Measurements from ENCODE around the gene LSM11. TPM values are rescaled to one million over a fixed set of nuclear protein-coding genes. Genes with fewer than 3 reads are reported as not detected.
"Not testable (repeated sequence)": the region's sequence is repeated elsewhere in the genome, so short reads cannot be mapped to it uniquely, and the experiment has no call there.

LSM11 gene
- 3.0 TPM for total RNA-seq
- long read RNA-seq, full-length matches to known transcripts = 1 of 2 reads
- long read RNA-seq, partial matches to known transcripts = 0 of 2 reads
- long read RNA-seq, other reads (novel, unspliced or antisense) = 1 of 2 reads

GRCh38 chr5:157743163-157744050 is at the start of gene LSM11:
LSM11 (plus strand) TSS chr5:157743712; CDS start chr5:157743751, 39 bp downstream.
- peak; percentile 100 for ATAC-seq
- H3K27ac ChIP-seq = peak within 1 kb of the TSS; percentile 47
- H3K4me3 ChIP-seq = peak within 1 kb of the TSS; percentile 81
- peak; percentile 96 for DNase-seq
- no peaks in the 10 kb centered on the region for H3K36me3 ChIP-seq
- peaks cover 16% of the 10 kb centered on the region for H3K4me1 ChIP-seq
- no peaks in the 10 kb centered on the region for H3K27me3 ChIP-seq
- intact Hi-C loops (cut with DNase I) = no loop called here
- no peaks in the 10 kb centered on the region for H3K9me3 ChIP-seq
- peak; percentile 99 for TF ChIP-seq CTCF (IDR thresholded peaks at IDR 0.05)

GRCh38 chr5:157693816-157694215 is 49.7 kb upstream of the LSM11 start:
- H3K36me3 ChIP-seq; H3K27ac ChIP-seq; H3K9me3 ChIP-seq; H3K4me1 ChIP-seq; H3K27me3 ChIP-seq; DNase-seq; intact Hi-C loops (cut with DNase I); ATAC-seq; H3K4me3 ChIP-seq: not testable (repeated sequence)

GRCh38 chr5:157696154-157696553 is 47.4 kb upstream of the LSM11 start:
- H3K27ac ChIP-seq; H3K36me3 ChIP-seq; H3K4me1 ChIP-seq; H3K9me3 ChIP-seq; DNase-seq; intact Hi-C loops (cut with DNase I); H3K4me3 ChIP-seq; H3K27me3 ChIP-seq; ATAC-seq: not testable (repeated sequence)

GRCh38 chr5:157698674-157699073 is 44.8 kb upstream of the LSM11 start:
- H3K9me3 ChIP-seq; intact Hi-C loops (cut with DNase I); ATAC-seq; H3K27me3 ChIP-seq; H3K4me3 ChIP-seq; H3K4me1 ChIP-seq; H3K27ac ChIP-seq; H3K36me3 ChIP-seq; DNase-seq: not testable (repeated sequence)

- H3K4me1 ChIP-seq = no peaks in the 10 kb centered on the region
- H3K36me3 ChIP-seq = no peaks in the 10 kb centered on the region
- H3K4me3 ChIP-seq = no peak overlapping the region
- no peaks in the 10 kb centered on the region for H3K9me3 ChIP-seq
- no peak for TF ChIP-seq CTCF (IDR thresholded peaks at IDR 0.05)
- no peak overlapping the region for H3K27ac ChIP-seq
- intact Hi-C loops (cut with DNase I) = no loop called here
- ATAC-seq (no peak), DNase-seq (no peak)
- no peaks in the 10 kb centered on the region for H3K27me3 ChIP-seq
These were observed 39.8 kb upstream of the LSM11 start for GRCh38 chr5:157703736-157704135.

- intact Hi-C loops (cut with DNase I) = no loop called here
- Histone ChIP-seq H3K27me3 (no peaks in the 10 kb centered on the region), H3K27ac (no peak overlapping the region), H3K4me3 (no peak overlapping the region), H3K9me3 (no peaks in the 10 kb centered on the region), H3K36me3 (no peaks in the 10 kb centered on the region), H3K4me1 (no peaks in the 10 kb centered on the region)
- DNase-seq = no peak
- ATAC-seq = no peak
- no peak for TF ChIP-seq CTCF (IDR thresholded peaks at IDR 0.05)
These were observed 34.6 kb upstream of the LSM11 start for GRCh38 chr5:157708866-157709265.

- intact Hi-C loops (cut with DNase I) = no loop called here
- H3K9me3 ChIP-seq = no peaks in the 10 kb centered on the region
- no peak overlapping the region for H3K27ac ChIP-seq
- H3K36me3 ChIP-seq = no peaks in the 10 kb centered on the region
- H3K4me1 ChIP-seq = no peaks in the 10 kb centered on the region
- ATAC-seq (no peak), DNase-seq (no peak)
- TF ChIP-seq CTCF (IDR thresholded peaks at IDR 0.05) = no peak
- no peaks in the 10 kb centered on the region for H3K27me3 ChIP-seq
- no peak overlapping the region for H3K4me3 ChIP-seq
These were observed 34.2 kb upstream of the LSM11 start for GRCh38 chr5:157709346-157709745.
